ENCODE measurements around the gene LRRC26.

- TF ChIP-seq POLR2A (IDR thresholded peaks at IDR 0.05; ENCODE audit: low read length) (no peak), GATA1 (IDR thresholded peaks at IDR 0.05; ENCODE audit: low read depth, low read length) (no peak)
Observed at GRCh38 chr9:137152844-137153405, 16.9 kb downstream of the LRRC26 start.

Data from erythroblast (primary cell).